Stimulated activated CD4-positive, alpha-beta T cell treated with anti-CD3 and anti-CD28 coated beads, Interleukin-1b, Interleukin-23, amount 100 ng/mL, for 48 hours (primary cell): ENCODE results near the gene PVALB.

ENCODE experiments used
- DNase-seq: peaks from one replicate; pipeline ENCODE4 v3.0.0-alpha.2; 2020

PVALB gene

DNA sequence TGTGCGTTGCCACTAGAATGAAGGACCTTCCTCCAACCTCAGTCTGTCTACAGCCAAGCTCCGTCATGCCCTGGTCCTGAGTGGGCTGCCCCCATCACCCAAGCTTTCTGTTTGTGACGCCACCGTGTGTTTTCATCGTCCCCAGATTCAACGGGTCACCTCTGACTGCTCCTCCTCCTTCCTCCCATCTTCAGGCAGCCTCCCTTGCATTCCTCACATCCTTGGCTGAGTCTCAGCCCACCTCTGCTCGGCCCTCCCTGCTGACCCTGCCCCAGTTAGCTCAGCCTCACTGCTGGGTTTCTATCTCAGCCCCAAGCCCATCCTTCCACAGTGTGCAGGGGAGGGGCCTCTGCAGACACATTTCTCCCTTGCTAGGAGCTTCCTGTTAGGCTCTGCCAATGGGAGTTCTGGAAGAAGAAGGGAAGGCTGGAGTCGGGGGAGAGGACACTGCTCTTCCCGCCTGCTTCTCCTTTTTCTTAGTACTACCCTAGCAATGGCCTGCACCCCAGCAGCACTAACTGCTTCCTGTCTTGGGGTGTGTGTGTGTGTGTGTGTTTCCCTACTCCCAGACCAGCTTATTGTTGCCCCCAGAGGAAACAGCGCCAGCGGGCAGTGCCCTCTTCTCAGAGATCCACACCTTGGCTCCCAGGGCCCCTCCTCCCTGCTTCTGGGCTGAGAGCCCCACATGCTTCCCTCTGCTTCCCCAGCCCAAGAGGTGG is 46.2 kb downstream of the PVALB start:
- no peak for DNase-seq

- DNase-seq: no peak
These were observed 47.0 kb downstream of the PVALB start for GRCh38 chr22:36769541-36770512.

DNA sequence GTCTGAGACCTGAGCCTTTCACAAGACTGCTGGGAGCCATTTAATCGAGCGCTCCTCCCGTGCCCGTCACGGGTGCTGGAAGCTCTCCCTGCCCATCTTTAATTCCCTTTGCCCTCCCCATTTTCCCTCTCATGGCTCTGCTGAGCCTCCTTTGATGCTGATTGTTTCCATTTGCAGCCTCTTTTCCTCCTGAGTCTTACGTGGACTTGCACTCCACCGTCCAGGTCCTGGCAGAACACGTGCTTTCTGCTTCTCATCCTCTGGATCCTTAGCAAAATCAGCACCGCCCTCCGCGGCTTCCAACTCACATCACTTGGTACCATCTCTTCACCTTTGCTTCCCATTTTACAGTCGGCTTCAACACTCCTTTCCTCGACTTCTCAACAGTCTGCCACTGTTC is 48.2 kb downstream of the PVALB start:
- no peak for DNase-seq

DNA sequence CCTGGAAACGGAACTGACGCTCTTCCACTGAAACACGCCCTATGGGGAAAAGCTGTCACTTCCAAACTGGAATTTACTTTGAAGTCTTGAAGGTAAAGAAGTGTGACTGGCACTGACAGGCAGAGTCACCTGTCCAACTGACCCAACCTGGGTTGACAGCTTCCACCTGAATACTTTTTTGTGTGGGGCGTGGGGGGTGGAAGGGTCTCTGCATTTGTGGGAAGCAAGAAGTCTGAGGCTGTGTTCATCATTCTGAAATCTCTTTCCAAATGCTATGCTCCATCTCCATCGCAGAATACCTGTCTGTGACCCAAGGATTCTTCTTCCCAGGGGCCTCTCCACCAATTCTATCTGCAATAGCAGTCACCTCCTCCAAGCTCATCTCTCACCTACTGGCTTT is 48.7 kb downstream of the PVALB start:
- no peak for DNase-seq

DNA sequence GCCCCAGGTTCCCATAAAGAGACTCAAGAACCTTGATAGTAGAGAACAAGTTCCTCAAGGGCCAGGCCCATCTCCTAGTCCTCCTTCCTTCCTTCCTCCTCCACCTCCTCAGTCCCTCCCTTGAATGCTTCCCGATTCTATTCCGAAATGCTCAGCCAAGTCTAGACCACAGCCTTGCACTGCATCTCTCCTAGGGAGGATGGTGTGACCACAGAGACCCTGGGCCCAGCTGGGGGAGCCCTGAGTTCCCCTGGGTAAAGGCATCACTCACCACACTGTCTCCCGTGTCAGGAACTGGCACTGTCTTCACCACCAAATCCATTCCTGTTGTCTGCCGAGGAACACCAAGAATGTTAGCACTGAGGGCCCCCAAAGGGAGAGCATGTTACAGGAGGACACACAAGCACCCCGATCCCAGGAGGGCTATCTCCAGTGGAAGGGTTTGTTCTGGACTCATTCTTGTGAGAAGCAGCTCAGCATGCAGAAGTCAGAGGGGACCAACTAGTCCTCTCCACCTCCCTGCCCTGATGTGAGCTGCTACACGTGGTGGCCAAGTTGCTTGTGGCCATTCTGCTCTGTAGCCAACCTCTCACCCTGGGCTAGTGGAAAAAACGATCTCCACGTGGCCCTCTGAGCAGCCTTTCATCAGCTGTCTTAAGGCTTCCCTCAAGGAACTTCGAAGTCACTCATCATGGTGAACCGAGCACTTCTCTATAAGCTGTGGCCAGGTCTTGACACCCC is 49.6 kb downstream of the PVALB start:
- DNase-seq: no peak

DNA sequence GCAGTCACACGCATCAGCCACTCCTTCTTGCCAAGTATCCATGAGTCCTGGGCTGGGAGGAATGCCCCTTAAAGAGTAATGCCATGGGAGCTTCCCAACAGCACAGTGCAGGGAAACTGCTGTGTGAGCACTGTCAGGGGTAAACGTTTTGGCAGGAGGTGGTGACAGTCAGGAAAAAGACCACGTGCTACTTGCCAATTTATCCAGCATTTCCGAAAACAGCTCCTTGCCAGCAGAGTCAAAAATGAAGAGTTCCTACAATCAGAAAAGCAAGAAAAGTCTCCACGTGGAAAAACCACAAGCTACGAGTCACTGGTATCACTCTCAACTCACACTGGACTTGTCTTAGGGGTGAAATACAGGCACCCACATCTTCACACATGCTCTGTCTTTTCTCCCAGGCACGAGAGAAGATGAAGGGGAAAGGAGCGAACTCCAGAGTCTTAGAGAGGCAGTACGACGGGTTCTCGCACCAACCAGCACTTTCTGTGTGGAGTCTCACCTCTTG is 50.8 kb downstream of the PVALB start:
- DNase-seq: no peak

DNA sequence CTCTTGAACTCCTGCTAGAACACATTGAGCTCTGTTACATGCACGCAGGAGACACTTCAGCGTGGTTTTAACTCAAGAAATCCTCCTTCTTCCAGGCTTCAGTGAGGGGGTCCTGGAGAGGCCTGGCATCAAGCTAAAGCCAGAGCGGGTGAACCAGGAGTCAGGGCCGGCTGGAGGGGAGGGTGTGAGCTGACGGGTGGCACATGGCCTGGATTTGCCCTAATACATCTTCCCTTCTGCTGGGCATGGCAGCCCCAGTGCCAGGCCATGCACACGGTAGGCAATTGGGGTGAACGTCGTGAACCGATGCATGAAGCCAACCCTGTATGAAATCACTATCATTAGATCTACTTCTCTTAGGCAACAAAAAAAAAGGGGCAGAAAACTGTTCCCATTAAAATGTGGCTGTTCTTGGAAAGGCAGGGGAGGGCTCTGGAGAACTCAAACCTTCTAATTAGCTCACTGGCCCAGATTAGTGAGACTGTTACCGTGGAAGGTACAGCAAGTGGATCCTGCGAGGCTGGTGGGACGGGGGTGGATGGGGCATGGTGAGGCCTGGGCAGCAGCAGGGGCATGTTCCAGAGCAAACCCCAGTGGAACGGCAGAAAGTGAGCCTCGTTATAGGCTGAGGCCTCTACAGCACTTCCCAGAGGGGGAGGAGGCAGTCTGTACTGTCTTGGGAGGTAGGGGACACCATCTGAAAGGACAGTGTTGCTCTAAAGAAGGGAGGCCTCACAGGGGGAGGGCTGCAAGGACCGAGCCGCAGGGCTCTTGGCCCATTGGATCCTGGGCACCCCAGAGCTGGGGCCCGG is 51.5 kb downstream of the PVALB start:
- no peak for DNase-seq

DNA sequence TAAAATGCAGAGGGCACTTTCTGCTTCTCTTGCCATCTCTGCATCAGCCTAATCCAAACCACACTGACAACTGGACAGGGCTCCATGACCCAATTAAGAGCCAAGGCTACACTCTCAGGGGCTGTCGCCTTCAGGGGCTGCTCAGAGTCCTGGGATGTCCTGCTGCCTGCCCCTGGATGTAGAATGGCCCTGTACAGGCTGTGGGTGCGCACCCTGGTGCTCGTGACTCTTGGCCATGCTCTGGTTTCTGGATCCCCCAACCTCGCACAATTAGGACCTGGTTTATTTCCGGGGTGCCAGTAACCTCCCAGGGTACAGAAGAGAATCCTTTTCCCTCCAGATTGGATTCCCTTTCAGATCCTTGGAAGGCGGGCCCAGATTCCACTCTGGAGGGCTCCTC is 52.2 kb downstream of the PVALB start:
- no peak for DNase-seq

- no peak for DNase-seq
These were observed 52.8 kb downstream of the PVALB start for GRCh38 chr22:36764060-36764459.

DNA sequence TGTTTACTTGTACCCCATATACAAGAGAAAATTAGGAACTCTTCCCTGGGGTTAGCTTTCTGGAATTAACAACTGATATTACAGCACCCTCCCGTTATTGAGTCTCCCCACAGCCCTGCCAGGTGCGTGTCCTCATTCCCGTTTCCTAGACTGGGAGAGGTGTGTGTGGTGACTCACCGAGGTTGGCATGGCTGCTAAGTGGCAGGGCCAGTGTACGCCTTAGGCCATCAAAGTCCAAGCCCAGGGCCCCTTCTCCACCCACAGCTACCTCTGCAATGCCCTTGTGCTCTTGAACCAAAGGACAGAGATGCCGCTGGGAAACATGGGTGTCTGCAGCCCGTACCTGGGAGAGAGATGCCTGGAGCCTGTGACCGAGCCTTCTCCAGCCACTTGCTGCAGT is 53.3 kb downstream of the PVALB start:
- no peak for DNase-seq

- no peak for DNase-seq
These were observed 54.1 kb downstream of the PVALB start for GRCh38 chr22:36762687-36763260.

DNA sequence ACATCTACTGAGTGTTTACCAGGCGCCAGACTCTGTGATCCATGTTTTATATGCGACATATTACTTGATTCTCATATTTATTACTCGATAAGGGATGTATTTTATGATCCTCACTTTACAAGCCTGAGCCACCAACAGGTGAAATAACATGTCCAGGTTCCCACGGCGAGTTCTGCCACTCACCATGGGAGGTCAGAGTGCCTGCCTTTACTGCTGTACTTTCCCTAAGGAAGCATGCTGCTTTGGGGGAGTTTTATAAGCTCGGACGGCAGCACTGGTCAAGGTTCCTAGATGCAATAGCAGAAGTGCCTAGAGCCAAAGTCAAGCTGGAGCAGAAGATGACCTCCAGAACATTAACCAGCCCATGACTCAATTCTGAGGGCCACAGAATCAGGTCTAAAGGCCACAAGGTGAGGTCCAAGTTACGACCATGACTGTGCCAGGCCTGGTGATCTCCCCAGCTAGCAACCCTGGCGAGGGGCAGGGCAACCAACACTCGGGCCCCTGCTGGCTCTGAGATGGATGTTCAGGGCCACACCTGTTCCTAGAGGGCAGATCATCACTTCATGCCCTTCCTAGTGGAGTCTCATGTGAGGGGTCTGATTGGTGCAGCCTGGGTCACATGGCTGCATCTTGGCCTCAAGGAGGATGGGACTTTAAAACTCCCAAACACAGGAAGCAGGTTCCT is 55.1 kb downstream of the PVALB start:
- DNase-seq: no peak

DNA sequence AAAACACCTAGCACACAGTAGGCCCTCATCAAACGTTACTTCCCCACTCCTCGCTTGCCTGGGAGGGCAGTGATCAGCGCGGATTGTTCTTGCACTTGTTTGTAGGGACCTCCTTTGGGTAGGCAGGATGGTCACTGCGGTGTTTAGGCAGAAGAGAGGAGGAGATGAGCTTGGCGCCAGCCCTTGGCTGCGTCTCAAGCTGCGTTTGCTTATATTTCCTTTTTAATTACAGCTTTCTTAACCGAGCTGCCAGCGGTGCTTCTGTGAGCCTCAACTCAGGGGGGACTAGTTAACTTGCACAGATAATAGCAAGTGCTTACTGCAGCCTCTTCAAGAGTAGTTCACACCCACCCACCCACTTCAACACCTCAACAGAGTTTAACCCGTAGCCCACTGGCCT is 56.0 kb downstream of the PVALB start:
- DNase-seq: no peak

DNA sequence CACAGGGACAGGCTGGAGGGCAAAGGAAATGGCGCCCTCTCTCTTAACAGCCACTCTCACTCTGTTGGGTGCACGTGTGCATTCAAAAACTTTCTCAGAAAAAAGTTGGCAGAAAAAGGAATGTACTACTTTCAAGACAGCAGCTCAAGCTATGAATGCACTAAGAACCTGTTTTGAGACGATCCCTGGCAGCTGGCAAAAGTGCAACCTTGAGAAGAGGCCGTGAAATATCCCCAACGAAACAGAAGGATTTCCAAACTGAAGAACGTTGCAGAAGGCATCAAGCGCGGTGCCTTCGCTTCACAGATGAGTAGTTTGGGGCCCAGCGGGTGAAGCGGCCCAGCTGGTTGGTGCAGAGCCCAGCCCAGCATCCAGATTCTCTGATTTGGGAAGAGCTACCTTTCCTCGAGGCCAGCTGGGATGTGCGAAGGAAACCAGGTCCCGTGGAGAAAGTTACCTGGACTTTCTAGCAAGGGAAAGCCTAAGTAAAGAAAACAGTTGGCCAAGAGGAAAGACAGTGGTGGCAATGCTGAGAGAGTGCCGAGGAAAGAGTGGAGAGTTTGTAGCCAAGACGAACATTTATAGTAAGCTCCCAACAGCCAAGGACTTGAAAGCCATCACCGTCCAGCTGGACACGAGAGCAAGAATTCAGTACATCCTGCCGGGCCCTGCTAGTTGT is 57.2 kb downstream of the PVALB start:
- DNase-seq: no peak

- DNase-seq: no peak
These were observed 58.0 kb downstream of the PVALB start for GRCh38 chr22:36758792-36759271.

DNA sequence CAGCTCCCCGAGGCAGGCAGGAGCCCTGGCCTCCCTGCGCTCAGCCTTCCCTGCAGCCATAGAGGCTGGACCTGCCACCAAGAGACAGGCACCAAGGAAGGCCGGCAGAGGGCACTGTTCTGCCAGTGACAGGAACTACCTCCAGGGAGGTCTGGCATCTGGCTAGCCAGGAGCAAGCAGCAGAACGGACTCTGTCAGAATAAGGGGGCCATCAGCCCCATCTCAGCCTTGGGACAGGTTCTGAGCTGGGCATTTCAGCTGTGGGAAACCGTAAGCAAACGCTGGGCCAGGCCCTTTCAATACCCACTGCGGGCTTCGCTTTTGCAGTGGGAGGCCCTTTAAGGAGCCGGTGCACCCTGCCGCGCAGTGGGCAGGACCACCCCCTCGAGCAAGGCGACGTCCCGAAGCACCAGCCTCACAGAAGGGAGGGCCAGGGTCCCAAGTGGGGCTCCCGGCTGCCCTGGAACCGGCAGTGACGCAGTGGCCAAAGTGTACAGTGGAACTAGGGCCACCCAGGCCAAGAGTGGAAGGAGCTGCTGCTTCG is 59.1 kb downstream of the PVALB start:
- DNase-seq: peak; percentile 72

DNA sequence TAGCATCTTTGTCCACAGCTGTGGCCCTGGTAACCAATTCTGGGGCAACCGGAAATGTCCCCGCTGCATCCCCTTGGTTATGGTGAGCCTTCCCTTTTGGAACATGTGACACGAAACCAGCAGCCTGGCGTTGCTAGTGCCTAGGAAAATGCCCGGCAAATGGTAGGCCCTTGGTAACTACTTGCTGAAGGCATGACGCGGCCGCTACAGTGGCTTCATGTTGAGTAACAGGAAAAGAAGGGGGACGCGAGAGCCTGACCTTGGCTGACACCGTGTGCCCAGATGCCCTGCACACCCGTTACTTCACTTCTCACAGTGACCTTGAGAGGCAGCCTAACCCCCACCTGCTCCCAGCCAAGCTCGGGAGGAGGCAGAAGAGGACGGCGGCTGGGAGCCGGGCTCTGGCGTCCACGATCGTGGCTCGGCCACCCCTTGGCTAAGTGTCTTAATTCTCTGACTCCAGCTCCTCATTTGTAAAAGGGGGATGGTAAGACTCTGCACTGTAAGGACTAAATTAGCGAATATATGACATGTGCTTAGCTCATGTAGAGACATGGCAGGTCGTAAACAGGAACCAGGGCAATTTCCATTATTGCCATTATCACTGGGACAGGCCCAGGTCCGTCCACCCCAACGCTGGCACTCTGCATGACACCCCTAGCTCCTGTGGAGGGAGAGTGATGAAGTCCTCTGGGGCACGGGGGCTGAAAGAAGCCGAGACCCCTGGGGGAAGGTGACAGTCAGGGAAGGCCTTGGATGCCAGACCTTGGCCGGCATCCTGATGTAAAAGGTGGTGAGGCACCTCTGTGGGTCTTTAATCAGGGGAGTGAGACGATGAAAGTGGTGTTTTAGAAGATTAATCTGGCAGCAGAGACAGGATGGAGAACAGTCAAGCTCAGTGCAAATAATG is 59.8 kb downstream of the PVALB start:
- DNase-seq: no peak

DNA sequence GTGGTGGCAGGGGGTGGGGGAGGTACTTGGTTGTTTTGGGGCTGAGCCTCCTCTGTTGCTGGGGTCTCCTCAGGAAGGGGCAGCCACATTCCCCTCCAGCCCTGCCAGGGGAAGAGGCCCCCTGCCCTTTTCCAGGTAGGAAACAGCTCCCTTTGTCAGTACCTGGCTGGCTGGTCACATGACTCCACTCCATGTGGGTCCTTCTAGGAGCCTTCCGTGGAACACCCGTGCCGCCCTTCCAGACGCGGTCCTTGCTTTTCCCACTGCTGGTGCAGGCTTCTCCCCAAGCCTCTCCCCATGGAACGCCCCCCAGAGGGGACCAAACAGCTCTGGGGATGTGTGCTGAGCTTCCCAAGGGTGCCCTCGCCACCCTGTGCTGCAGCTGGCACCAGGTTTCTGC is 60.8 kb downstream of the PVALB start:
- DNase-seq: no peak

DNA sequence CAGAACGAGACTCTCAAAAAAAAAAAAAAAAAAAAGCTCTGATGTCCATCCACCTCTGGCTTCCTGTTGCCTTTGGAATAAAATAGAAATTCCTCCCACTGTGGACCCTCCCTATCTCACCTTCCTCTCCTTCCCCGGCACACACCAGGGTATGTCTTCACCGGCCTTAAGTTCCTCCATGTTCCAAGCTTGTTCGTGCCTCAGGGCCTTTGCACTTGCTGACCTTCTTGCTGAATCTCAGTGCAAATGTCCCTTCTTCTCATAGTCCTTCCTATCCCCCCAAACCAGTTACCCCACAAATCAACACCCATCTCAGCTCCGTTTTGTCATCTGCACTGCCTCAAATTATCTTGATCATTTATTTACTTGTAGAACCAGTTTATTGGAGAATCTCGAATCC is 61.5 kb downstream of the PVALB start:
- no peak for DNase-seq
